Gastrocnemius medialis (tissue), 4 donors: Measurements from ENCODE around the gene TAAR6. TPM values are rescaled to one million over a fixed set of nuclear protein-coding genes. Genes with fewer than 3 reads are reported as not detected.

ENCODE experiments used
- ATAC-seq, 2 donors: fragments of 150-250 bp; one replicate each; pipeline ENCODE4 v1.9.1; 2016
- DNase-seq, 2 donors: peaks; one replicate each; pipeline ENCODE4 v3.0.0-alpha.2; 2019
- H3K27ac ChIP-seq, 4 donors: fragments of 200-600 bp; sonication (generic); 1 replicate in 1 of 4; 2 replicates in 3 of 4; pipeline ENCODE4 v1.5.1; 2016 to 2018; ENCODE audit warnings: mild to moderate bottlenecking in 2 of 4, moderate library complexity in 1 of 4
- H3K27me3 ChIP-seq, 3 donors: fragments of 200-600 bp; sonication (generic) in 2 of 3; 1 replicate in 1 of 3; 2 replicates in 2 of 3; pipeline versions ENCODE4 v1.5.1 to v1.6.0; 2016 to 2019; ENCODE audit warnings: mild to moderate bottlenecking in 1 of 3, moderate library complexity in 1 of 3
- H3K36me3 ChIP-seq, 2 donors: fragments of 200-600 bp; sonication (generic) in 1 of 2; one replicate each; pipeline ENCODE4 v1.5.1; 2017 to 2018
- H3K4me1 ChIP-seq, 2 donors: fragments of 200-600 bp; sonication (generic) in 1 of 2; one replicate each; pipeline ENCODE4 v1.5.1; 2016 to 2017; ENCODE audit warnings: mild to moderate bottlenecking in 2 of 2
- H3K4me3 ChIP-seq, 4 donors: fragments of 200-600 bp; sonication (generic) in 3 of 4; 1 replicate in 1 of 4; 2 replicates in 3 of 4; pipeline ENCODE4 v1.5.1; 2016 to 2019; ENCODE audit warnings: mild to moderate bottlenecking in 2 of 4
- H3K9me3 ChIP-seq, 3 donors: fragments of 200-600 bp; sonication (generic) in 2 of 3; 1 replicate in 1 of 3; 2 replicates in 2 of 3; pipeline ENCODE4 v1.5.1; 2016 to 2019
- POLR2A ChIP-seq, 2 donors: fragments of 450-650 bp; IDR thresholded peaks; one replicate each; pipeline ENCODE4 v1.6.1; 2017; ENCODE audit warnings: antibody characterized with exemption in 2 of 2, mild to moderate bottlenecking in 2 of 2, moderate library complexity in 2 of 2
- in situ Hi-C, 4 donors: fragments of 200-750 bp; cut with MboI; loops; one replicate each; pipeline versions ENCODE4 v1.15.0 to v1.8.0; 2017; ENCODE audit warnings: low sequenced_read_pairs in 4 of 4
- intact Hi-C: fragments of 100-400 bp; cut with DNase I; formaldehyde crosslinking; loops from one replicate; pipeline ENCODE4 v1.15.1; 2023; ENCODE audit warnings: low total_unique reads
- total RNA-seq, 4 donors: library from RNA; depleted of rRNA; stranded (reverse); fragments of >200 nt; gene quantifications; one replicate each; pipeline versions ENCODE4 v1.1.0 to v1.2.3, GENCODE V29; 2016
- TF ChIP-seq, protein P1 (sequence below), 5 experiments: fragments of 450-650 bp in 3 of 5; fragments of 200-600 bp in 2 of 5; sonication (generic) in 2 of 5; IDR thresholded peaks in 4 of 5; conservative IDR thresholded peaks in 1 of 5; 1 replicate in 4 of 5; 2 replicates in 1 of 5; pipeline ENCODE4 v1.5.1; 2016 to 2019; ENCODE audit warnings: antibody characterized with exemption in 5 of 5, mild to moderate bottlenecking in 3 of 5, moderate library complexity in 3 of 5

TAAR6 gene
- total RNA-seq, 4 donors from 2014 or later: not detected

DNA sequence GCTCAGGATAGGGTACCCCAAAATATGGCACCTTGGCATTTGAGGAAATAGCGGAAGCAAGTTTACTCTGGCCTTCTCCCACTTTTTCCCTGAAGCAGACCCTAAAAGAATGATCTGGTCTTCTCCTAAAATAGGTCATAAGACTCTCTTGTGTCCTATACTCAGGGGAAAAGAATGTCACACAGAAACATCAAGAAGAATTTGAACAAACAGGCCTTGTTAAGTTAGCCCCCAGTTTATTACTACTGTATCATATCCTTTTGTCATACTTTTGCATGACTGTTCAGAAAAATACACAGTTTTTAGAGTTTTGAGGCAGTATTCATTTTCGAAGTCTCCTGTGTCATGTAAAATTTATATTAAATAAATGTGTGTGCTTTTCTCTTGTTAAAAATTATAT lies 41.5 kb downstream of the TAAR6 start:
- H3K4me3 ChIP-seq: no peak overlapping the region
- no peak for TF ChIP-seq POLR2A (IDR thresholded peaks at IDR 0.05)
- TF ChIP-seq, protein P1, sequence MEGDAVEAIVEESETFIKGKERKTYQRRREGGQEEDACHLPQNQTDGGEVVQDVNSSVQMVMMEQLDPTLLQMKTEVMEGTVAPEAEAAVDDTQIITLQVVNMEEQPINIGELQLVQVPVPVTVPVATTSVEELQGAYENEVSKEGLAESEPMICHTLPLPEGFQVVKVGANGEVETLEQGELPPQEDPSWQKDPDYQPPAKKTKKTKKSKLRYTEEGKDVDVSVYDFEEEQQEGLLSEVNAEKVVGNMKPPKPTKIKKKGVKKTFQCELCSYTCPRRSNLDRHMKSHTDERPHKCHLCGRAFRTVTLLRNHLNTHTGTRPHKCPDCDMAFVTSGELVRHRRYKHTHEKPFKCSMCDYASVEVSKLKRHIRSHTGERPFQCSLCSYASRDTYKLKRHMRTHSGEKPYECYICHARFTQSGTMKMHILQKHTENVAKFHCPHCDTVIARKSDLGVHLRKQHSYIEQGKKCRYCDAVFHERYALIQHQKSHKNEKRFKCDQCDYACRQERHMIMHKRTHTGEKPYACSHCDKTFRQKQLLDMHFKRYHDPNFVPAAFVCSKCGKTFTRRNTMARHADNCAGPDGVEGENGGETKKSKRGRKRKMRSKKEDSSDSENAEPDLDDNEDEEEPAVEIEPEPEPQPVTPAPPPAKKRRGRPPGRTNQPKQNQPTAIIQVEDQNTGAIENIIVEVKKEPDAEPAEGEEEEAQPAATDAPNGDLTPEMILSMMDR (IDR thresholded peaks at IDR 0.05 in 4 of 5, conservative IDR thresholded peaks at IDR 0.05 in 1 of 5): no peak
- in situ Hi-C loops: no loop called here
- no peaks in the 10 kb centered on the region for H3K9me3 ChIP-seq
- no peak overlapping the region for H3K27ac ChIP-seq
- intact Hi-C loops: no loop called here
- ATAC-seq (no peak), DNase-seq (no peak)
- no peaks in the 10 kb centered on the region for H3K36me3 ChIP-seq
- no peaks in the 10 kb centered on the region for H3K4me1 ChIP-seq
- H3K27me3 ChIP-seq: no peaks in the 10 kb centered on the region

DNA sequence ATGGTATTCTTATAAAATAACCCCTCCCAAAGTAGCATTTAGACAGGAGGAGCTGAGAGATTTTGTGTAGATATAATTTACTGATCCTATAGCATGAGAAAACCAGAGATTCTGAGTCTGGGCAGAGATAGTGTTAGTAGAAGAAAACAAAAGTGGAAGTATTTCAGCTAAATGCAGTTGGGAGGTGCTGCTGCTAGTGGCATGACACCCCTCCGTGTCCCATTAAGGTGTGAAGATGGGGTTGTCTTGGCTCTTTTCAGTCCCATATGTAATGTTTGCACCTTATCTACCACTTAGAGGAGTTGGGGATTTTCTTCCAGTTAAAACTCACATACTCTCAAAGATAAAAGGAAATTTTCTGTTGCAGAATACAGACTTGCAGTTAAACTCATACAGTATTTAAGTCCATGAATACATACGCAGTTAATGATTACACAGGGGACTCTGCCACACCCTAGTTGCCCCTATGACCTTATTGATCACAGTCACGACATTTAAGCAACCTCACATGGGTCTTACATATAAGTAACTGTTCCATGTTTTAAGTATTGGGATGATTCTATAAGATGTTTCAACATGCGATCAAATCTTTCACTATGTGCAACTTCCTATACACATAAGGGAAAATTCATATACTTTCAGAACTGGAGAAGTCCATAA lies 42.5 kb downstream of the TAAR6 start:
- TF ChIP-seq POLR2A (IDR thresholded peaks at IDR 0.05): no peak
- TF ChIP-seq, protein P1 (IDR thresholded peaks at IDR 0.05 in 4 of 5, conservative IDR thresholded peaks at IDR 0.05 in 1 of 5): no peak
- Histone ChIP-seq H3K27me3 (no peaks in the 10 kb centered on the region), H3K4me3 (no peak overlapping the region), H3K27ac (no peak overlapping the region), H3K9me3 (no peaks in the 10 kb centered on the region), H3K4me1 (no peaks in the 10 kb centered on the region), H3K36me3 (no peaks in the 10 kb centered on the region)
- in situ Hi-C loops (no loop called here), intact Hi-C loops (no loop called here)
- DNase-seq (no peak), ATAC-seq (no peak)

DNA sequence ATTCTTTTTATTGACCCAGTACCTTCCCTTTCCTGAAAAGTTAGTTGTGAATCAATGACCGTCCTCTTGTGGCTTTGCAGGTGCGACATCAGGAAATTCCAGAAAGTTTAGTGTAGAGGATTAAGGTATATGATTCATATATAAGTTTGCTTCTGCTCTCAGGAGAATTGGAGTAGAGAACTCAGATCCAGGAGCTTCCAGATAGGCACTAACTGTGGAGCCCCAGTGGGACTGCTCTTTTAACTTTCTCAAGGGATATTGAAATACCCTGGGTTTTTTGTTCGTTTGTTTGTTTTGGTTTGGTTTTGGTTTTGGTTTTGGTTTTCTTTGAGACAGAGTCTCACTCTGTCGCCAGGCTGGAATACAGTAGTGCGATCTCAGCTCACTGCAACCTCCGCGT lies 44.4 kb downstream of the TAAR6 start:
- Histone ChIP-seq H3K9me3 (no peaks in the 10 kb centered on the region), H3K4me1 (no peaks in the 10 kb centered on the region), H3K27me3 (no peaks in the 10 kb centered on the region), H3K27ac (no peak overlapping the region), H3K36me3 (no peaks in the 10 kb centered on the region), H3K4me3 (no peak overlapping the region)
- DNase-seq (no peak), ATAC-seq (no peak)
- intact Hi-C loops: no loop called here
- TF ChIP-seq, protein P1 (IDR thresholded peaks at IDR 0.05 in 4 of 5, conservative IDR thresholded peaks at IDR 0.05 in 1 of 5): no peak
- no peak for TF ChIP-seq POLR2A (IDR thresholded peaks at IDR 0.05)
- in situ Hi-C loops: no loop called here

DNA sequence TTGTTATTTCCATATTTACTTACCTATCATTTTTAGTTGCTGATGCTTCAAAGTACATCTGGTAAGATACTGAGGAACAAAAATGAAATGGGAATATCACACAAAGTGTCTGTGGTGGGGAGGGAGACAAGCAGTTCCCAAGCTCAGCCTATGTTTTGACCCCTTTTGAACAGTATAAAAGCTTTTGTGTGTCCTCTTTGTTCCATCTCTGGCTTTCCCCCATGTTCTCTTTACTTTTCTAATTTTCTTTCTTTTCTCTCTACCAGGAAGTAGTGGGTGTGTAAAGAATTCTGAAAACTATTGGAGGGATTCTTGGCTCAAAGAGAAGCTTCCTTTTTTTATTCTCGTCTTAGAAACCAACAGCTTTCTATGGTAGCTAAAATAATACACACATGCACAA lies 46.6 kb downstream of the TAAR6 start:
- H3K27ac ChIP-seq: no peak overlapping the region
- no peaks in the 10 kb centered on the region for H3K4me1 ChIP-seq
- H3K4me3 ChIP-seq: no peak overlapping the region
- ATAC-seq (no peak), DNase-seq (no peak)
- TF ChIP-seq, protein P1 (IDR thresholded peaks at IDR 0.05 in 4 of 5, conservative IDR thresholded peaks at IDR 0.05 in 1 of 5): no peak
- TF ChIP-seq POLR2A (IDR thresholded peaks at IDR 0.05): no peak
- intact Hi-C loops (no loop called here), in situ Hi-C loops (no loop called here)
- H3K9me3 ChIP-seq: no peaks in the 10 kb centered on the region
- H3K36me3 ChIP-seq: no peaks in the 10 kb centered on the region
- H3K27me3 ChIP-seq: no peaks in the 10 kb centered on the region

Other genes with a start within 250 kb of the TAAR6 start
- gene MOXD1, start 168.8 kb upstream of the TAAR6 start, total RNA-seq: under 1 TPM in 3 of 4 donors, not detected in 1; 0.62 to 0.69 (median 0.66) TPM
- gene STX7, start 57.2 kb upstream of the TAAR6 start, total RNA-seq: 10 to 100 TPM; 18.2 to 64.3 (median 20.6) TPM
- gene TAAR9, start 32.0 kb upstream of the TAAR6 start, total RNA-seq: not detected
- gene TAAR8, start 17.6 kb upstream of the TAAR6 start, total RNA-seq: not detected
- not detected for gene TAAR5, start 19.4 kb downstream of the TAAR6 start, total RNA-seq
- not detected for gene TAAR2, start 54.0 kb downstream of the TAAR6 start, total RNA-seq
- gene TAAR1, start 88.9 kb downstream of the TAAR6 start, total RNA-seq: not detected
- gene VNN1, start 143.7 kb downstream of the TAAR6 start, total RNA-seq: 1 to 10 TPM in 2 of 4 donors, under 1 TPM in 2; 0.39 to 1.9 (median 0.85) TPM
- 1 to 10 TPM in 2 of 4 donors, under 1 TPM in 1, not detected in 1; 0.82 to 3.3 (median 1.9) TPM for gene VNN2, start 187.6 kb downstream of the TAAR6 start, total RNA-seq
- gene SLC18B1, start 228.3 kb downstream of the TAAR6 start, total RNA-seq: 1 to 10 TPM in 3 of 4 donors, under 1 TPM in 1; 0.58 to 7.4 (median 1.5) TPM
- 1,000 to 10,000 TPM; 1,231 to 1,333 (median 1,277) TPM for gene RPS12, start 244.2 kb downstream of the TAAR6 start, total RNA-seq